Measurements from ENCODE around the gene DLG2.
"Not testable (repeated sequence)": the region's sequence is repeated elsewhere in the genome, so short reads cannot be mapped to it uniquely, and the experiment has no call there.

Gene DLG2

DNA sequence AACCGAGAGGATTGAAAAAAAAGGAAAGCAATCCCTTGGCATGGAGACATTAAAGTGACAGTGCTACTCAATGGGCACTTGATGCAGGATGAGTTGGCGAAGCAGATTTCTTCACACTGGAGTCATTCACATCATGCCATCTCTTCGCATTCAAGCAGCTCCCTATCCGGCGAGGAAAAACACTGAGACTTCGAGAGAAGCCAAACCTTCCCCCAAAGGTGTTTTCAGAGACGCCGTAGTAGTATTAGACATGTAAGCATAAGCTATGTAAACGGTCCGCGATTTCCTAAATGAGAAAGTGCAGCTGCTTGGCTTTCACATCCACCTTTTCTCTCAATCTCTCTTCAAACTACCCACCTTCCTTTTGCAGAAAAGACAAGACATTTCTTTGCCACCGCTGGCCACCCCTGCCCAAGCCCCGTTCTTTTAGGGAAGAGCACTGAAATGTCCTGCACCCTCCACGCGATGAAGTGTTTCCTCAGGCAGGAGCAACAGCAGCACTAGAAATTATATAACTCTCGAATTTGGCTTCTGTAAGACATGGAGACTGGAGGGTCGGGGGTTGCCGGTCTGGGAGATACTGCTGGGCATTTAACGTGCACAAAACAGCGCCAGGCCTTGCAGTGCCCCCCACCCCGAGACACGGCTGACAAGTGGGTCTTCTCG lies at the start of gene DLG2:
Gene DLG2 (minus strand): TSS at position 13 of the 666 bp plus-strand sequence.
- no peak for DNase-seq

DNA sequence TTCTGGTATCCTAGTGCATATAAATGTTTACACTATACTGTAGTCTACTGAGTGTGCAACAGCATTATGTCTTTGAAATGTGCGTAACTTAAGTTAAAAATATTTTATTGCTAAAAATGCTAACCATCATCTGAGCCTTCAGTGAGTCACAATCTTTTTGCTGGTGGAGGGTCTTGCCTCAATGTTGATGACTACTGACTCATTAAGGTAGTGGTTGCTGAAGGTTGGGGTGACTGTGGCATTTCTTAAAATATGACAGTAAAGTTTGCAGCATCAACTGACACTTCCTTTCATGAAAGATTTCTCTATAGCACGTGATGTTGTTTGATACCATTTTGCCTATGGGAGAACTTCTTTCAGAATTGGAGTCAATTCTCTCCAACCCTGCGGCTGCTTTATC lies 46.2 kb upstream of the DLG2 start:
- DNase-seq: no peak

GRCh38 chr11:85672105-85672902 lies 45.2 kb upstream of the DLG2 start:
- no peak for DNase-seq

- DNase-seq: not testable (repeated sequence)
Observed at GRCh38 chr11:85670949-85671663, 44.0 kb upstream of the DLG2 start.

DNA sequence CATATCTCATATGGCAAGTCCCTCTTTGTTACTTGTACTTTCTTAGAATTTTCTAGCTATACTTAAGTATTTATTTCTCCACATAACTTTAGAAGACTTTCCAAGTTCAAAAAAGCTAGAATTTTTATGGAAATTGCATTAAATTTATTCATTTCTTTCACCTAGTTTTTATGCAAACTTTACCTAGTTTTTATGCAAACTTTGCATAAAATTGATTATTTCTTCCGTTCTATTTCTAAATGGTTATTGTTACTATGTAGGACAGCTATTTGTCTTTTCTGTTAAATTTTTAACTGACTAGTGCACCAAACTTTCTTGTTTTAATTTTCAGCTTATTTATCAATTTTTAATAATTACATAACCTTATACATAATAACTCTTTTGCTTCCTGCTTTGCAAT lies 41.0 kb upstream of the DLG2 start:
- DNase-seq: no peak

DNA sequence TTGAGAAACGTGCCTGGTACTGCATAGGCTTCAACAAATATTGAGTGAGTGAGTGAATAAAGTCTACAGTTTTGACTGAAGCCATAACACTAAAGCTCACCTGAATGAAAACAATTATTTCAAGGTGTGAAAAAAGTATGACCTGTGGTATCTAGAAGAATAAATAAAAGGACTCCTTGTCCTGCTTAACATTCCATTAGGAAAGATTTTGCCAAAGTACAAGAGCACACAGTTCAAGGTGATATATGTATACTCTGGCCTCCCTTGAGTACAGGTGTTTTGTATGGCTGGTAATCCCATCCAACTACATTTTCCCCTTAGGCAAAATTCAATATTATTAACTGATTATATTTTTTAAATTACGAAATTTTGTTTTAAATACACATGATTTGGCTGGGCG lies 39.5 kb upstream of the DLG2 start:
- DNase-seq: no peak

DNA sequence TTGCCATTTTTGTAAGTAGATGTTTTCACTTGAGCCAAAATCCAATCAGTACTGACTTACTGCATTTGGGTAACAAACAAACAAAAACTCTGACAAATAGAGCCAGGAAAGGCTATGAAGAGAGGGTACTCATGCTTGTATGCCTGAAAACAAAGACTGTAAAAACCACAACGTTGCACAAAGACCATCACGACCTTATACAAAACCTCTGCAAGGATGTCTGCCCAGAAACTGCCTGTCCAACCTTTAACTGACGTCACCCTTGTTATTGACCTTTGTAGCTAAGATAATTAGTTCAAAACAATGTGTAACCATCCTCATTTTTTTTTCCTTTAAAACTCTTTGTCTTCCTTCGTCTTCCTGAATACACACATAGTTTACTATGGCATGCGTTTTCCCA lies 38.6 kb upstream of the DLG2 start:
- no peak for DNase-seq

DNA sequence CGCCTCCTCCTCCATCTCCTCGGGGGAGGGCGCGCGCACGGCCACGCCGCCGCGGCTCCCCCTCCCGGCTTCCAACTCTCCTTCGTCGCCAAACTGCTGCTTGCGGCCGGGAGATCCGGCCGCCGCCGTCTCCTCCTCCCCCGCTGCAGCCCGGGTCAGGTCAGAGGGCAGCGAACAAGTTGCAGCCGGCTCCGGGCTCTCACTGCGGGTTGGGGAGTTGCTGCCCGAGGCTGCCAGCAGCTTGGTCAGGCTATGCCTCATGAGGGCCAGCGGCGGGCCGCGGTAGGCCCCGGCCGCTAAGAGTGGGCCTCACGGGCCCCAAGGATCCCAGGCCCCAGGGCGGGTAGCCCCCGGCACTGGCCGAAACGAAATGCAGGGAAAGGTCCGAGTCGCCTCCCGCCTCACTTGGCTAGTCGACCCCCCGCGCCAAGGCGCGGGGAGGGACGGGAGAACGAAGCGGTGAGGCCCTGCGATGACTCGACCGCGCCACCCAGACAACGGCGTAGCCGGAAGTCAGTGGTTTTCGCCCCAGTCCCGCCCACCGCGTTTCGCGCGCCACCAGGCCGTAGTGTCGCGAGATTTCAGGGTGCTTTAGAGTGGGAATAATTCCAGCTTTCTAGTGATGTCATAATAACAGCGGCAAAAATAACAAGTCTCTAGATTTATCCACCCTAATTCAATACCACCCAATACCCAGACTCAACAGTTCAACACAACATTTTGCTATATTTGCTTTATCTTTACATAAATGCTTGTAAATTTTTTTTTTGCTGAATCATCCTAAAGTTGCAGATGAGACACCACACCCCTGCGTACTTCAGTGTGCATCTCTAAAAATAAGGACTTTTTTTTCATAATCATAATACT lies 37.7 kb upstream of the DLG2 start, which contains the start of gene CREBZF:
Gene CREBZF (minus strand): TSS at position 515 of the 867 bp plus-strand sequence. CDS start 254 bp downstream, at position 261.
- DNase-seq: peak; percentile 88 to 90

DNA sequence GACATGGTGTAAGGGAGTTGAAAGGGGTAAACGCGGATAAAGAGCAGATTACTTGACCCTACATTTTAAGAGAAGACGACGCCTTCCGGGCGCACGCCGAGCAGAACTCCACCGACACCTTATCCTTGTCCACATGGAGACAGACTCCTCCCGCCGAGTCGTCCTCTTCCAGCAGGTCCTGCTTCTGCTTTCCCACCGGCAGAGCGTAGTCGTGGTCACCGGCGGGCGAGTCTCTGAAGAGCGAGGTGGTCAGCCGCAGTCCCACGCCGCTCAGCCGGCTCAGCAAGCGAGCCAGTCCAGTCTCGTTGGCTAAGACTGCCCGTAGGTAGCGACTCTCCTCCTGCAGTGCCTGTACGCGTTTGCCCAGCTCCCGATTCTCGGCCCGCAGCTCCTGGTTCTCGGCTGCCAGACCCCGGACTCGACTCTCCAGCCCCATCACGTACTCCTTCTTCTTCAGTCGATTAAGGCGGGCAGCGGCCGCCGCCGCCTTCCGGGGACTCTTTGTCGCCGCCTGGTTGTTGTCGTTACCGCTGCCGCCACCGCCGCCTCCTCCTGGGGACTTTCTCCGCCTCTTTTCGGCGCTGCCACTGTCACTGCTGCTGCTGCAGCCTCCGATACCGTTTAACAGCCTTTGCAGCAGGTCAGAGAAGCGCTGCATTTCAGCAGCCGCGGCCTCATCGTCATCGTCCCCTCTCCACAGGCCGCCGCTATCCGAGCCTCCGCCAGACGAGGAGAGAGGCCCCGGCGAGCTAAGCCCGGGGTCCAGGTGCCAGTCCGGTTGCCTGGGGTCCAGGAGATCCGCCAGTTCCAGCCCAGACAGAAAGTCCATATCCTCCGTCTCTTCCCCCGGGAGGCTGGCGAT lies 36.8 kb upstream of the DLG2 start:
- DNase-seq: peak; percentile 88 to 89

DNA sequence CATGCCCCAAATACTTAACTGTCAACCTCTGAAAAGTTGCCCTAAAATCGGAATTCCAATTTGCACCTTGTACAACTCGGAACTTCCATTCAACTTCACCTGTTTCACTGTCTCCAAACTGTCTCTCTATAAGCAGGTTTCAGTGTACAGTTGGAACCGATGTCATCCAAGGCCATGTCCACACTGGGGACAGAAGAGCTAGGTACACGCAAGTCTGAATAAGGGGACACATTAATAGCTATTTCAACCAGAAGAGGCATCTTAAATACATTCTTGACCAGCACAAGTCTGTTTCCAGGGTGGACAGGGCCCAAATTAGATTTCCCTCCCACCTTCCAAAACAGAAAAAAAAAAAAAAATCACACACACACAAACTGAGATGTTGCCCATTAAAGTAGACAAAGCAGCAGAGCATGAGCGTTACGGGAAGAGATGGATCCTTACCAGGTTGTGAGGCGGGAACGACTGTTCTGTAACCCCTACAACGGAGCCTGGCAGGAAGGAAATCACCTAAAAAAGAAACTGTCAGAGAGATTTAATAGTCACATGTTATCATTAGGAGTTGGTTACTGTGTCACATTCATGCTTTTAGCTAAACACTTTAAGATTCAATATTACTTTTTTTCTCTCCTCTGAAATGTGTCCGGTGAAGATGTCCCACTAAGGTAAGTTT lies 36.1 kb upstream of the DLG2 start:
- DNase-seq: no peak

- DNase-seq: no peak
Observed at GRCh38 chr11:85661972-85662664, 35.0 kb upstream of the DLG2 start.

GRCh38 chr11:85658180-85658579 lies 31.0 kb upstream of the DLG2 start:
- no peak for DNase-seq

DNA sequence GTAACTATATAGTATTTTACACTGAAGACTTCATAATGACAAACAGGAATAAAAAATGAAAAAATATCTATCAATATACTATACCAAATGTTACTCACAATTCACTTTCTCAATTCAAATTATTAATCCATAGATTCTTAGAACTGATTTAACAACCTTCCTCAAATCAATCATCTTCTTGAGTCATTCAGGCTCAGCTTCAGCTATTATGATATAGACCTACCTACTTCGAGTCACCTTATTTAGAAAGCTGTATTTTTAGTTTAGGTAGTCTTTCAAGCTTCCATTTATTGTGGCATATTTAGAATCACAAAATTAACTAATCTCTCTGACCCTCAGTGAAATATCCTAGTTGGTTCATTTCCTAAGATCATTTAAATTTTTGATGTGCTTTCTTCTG lies 29.6 kb upstream of the DLG2 start:
- DNase-seq: no peak

- DNase-seq: not testable (repeated sequence)
Observed at GRCh38 chr11:85654343-85654742, 27.2 kb upstream of the DLG2 start.

- no peak for DNase-seq
Observed at GRCh38 chr11:85652786-85653447, 25.8 kb upstream of the DLG2 start.

DNA sequence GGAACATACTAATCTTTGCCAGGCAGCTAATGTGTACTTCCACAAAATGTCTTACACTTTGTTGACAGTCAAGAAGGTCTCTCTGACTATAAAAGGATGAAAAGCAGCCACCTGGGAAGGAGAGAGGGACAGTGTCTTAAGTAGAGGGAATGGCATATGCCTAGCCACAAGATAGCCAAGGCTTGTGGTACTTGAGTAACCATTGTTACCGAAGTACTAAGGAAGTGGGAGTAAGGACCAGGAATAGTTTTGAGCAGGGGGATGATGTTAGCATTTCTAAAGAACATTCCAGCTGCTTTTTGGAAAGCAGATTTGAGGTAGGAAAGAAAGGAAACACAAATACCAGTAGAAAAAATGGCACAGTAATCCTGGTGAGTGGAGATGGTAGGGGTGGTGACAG lies 24.0 kb upstream of the DLG2 start:
- no peak for DNase-seq

DNA sequence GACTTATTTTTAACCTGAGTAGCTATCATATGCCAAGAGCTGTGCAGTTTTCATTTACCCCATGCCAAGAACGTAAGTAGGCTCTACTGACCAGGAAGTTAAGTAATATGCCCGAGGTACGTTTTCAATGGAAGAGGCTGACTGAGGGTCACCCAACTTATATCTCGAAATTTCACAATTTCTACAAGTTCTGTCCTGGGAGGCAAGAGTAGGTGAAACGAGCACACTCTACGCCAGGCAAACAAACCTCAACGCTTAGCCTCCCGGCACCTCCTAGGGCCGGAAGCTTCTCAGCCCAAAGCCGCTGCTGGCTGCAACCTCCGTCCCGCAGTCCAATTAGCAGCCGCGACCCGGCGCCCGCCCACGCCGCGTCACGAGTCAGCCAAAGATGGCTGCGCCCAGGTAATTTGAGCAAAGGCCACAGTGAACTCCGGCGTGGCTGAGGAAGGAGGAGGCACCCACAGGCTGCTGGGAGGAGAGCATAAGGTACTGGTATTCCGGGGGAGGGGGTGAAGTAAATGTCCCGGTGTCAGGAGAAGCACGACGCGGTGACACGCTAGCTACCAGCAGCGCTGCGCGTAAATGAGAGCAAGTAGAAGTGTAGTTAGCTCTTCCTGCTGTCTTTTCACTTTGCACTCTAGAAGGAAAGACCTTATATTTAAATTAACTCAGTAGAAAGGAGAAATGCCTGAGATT lies 20.6 kb upstream of the DLG2 start, which contains the start of gene TMEM126A:
Gene TMEM126A (plus strand): TSS at position 364 of the 696 bp plus-strand sequence. CDS start 2,289 bp downstream, outside the sequence.
- peak; percentile 90 to 91 for DNase-seq

DNA sequence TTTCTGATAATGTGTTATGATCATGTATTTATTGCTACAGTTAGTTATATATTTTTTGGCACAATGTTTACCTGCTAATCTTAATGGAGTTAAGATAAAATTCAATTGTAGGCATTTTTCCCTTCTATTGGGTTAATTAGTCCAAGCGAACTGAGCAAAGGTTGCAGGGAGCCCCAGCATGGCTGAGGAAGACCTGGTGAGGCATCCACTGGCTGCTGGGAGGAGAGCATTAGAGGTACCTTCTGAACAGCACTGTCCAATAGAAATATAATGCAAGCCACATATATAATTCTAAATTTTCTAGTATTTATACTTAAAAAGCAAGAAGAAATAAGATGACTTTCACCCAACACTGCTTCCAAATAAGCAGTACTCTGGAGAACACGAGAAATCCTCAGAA lies 19.9 kb upstream of the DLG2 start:
- DNase-seq: no peak

GRCh38 chr11:85643191-85643614 lies 16.1 kb upstream of the DLG2 start:
- DNase-seq: no peak
